ENCODE measurements around the gene IZUMO4.

Gene IZUMO4

DNA sequence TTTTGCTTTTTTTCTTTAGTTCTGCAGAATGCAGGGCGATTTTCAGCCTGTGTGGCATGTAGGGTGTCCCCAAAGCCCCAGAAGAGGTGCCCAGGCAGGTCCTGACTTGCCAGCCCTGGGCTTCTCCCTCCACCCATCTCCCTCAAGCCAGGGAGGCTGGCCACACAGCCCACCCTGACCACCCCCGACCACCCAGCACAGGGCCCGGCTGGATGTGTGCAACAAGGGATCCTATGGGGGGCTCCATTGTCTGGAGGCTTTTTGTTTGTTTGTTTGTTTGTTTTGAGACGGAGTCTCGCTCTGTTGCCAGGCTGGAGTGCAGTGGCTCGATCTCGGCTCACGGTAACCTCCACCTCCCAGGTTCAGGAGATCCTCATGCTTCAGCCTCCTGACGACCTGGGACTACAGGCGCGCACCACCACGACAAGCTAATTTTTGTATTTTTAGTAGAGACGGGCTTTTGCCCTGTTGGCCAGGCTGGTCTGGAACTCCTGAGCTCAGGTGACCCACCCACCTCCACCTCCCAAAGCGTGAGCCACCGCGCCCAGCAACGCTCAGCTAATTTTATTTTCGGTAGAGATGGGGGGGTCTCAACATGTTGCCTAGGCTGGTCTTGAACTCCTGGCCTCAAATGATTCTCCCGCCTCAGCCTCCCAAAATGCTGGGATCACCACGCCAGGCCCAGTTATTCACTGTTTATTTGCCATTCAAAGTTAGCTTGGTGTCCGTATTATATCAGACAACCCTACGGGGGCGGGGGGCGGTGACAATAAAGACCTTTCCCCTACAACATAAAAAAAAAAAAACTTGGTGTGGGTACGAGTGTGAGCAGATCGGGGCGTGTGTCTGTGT is 37.9 kb upstream of the IZUMO4 start:
- Histone ChIP-seq H3K36me3 (ENCODE audit: control insufficient read depth, insufficient read depth, low read length) (no peaks in the 10 kb centered on the region), H3K27me3 (replicated peaks; ENCODE audit: control insufficient read depth, insufficient read depth, low read length) (no peaks in the 10 kb centered on the region; the same call in 1 of the 2 replicates), H3K4me3 (replicated peaks; ENCODE audit: low read depth, low read length) (no peak overlapping the region)
- TF ChIP-seq, protein P1, sequence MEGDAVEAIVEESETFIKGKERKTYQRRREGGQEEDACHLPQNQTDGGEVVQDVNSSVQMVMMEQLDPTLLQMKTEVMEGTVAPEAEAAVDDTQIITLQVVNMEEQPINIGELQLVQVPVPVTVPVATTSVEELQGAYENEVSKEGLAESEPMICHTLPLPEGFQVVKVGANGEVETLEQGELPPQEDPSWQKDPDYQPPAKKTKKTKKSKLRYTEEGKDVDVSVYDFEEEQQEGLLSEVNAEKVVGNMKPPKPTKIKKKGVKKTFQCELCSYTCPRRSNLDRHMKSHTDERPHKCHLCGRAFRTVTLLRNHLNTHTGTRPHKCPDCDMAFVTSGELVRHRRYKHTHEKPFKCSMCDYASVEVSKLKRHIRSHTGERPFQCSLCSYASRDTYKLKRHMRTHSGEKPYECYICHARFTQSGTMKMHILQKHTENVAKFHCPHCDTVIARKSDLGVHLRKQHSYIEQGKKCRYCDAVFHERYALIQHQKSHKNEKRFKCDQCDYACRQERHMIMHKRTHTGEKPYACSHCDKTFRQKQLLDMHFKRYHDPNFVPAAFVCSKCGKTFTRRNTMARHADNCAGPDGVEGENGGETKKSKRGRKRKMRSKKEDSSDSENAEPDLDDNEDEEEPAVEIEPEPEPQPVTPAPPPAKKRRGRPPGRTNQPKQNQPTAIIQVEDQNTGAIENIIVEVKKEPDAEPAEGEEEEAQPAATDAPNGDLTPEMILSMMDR (IDR thresholded peaks at IDR 0.05; ENCODE audit: insufficient read depth, low read length, poor library complexity, severe bottlenecking) = no peak
- no peak for DNase-seq (ENCODE audit: extremely low read depth, insufficient read length)

DNA sequence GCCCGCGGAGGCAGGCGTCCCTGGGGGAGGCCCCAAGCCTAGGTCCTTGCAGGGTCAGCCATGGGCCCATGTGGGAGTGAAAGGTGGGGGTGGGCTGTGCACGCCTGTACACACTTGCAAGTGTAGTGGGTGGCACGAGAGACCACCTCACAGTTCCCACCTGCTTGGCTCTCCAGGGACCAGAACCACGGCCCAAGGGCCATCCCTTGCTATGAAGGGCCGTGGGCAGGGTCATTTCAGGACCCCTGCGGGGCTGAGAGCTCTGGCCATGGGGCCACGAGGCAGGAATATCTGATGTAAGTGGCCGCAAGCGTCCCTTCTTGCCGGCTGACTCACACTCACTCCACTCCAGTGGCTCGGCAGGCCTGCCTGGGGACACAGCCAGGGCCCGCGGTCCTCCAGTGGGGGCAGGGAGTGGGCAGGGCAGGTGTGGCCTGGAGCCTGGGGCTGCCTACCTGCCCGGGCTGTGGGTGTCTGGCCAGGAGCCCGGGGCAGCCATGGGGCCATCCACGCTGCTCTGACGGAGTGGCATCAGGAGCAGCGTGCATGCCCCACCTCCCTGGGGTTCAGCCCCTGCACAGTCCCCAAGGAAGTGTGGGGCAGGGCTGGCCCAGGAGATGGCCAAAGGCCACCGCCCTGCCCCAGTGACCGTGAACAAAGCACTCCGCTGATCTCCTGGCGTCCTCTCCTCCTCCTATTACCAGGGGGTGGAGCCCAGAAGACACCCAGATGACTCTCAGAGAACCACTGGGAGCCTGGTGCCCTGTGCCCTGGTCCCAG is 37.1 kb upstream of the IZUMO4 start:
- no peak for DNase-seq (ENCODE audit: extremely low read depth, insufficient read length)
- H3K4me3 ChIP-seq (replicated peaks; ENCODE audit: low read depth, low read length) = peak overlapping the region; percentile 67; the same call in 1 of the 2 replicates
- TF ChIP-seq, protein P1 (IDR thresholded peaks at IDR 0.05; ENCODE audit: insufficient read depth, low read length, poor library complexity, severe bottlenecking) = no peak

DNA sequence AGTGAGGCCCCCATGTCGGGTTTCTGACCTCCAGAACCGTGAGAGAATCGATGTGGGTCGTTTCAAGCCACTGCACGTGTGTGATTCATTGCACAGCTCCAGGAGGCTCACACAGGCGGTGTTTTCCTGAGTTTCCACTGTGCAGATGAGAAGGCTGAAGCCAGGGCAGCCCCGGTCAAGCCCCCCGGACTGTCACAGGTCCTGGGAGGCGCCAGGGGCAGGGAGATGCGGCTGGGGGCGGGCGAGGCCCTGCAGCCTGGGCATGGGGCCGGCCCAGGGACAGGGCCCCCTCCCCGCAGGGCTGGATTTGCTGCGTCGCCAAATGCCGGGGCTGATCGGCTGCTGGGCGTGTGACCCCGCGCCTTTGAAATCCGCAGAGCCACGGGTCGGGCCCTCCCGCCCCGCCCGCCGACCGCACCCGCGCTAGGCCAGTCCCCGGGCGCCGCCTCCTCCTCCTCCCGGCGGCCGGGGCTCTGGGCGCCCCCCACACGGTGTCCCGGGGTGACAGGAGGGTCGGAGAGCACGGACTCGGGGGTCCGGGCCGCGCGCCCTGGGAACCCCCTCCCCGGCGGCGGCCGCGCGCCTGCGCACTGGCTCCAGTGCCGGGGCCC is 35.7 kb upstream of the IZUMO4 start:
- TF ChIP-seq, protein P1 (IDR thresholded peaks at IDR 0.05; ENCODE audit: insufficient read depth, low read length, poor library complexity, severe bottlenecking) = no peak

More for the DNA sequence above, 37.1 kb upstream of the IZUMO4 start:
- Histone ChIP-seq H3K27me3 (replicated peaks; ENCODE audit: control insufficient read depth, insufficient read depth, low read length) (no peaks in the 10 kb centered on the region; the same call in 1 of the 2 replicates), H3K36me3 (ENCODE audit: control insufficient read depth, insufficient read depth, low read length) (no peaks in the 10 kb centered on the region)

DNA sequence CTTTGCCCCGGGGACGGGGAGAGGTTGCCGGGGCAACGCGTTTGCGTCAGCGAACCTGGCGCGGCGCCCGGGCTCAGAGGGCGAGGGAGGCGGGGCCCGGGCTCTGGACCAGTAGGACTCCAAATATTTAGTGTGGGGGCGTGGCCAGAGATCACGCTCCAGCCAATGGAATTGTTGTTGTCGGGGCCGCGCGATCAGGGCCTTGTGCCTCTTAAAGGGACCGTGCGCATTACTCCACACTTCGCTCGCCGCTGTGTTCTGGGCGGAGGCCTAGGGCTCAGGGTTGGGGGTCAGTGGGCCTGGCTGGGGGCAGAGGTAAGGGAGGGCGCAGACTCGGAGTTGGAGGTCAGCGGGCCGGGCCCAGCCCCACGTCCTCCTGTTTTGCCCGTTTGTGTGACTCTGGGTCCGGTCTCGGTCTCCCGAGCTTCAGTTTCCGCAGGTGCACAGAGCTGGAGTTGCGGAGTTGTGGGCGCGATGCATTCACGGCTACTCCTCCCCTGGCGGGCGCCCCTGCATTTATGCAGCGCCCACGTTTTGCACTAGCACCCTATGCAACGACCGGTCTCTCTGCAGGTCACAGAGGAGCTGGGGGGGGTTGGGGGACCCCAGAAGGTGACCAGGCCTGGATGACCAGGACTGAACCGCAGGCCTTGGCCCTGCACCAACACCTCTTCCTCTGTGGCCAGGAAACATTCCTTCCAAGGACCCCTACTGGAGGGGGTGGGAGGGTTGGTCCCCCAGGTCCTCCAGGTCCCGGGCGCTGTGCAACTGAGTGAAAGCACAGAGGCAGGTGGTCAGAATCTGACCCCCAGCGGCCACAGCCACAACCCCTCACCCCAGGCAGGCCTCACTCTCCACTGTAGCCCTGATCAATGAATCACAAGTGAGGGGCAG is 35.0 kb upstream of the IZUMO4 start:
- peak; percentile 98 for DNase-seq (ENCODE audit: extremely low read depth, insufficient read length)
- Histone ChIP-seq H3K27me3 (replicated peaks; ENCODE audit: control insufficient read depth, insufficient read depth, low read length) (no peaks in the 10 kb centered on the region; the same call in 1 of the 2 replicates), H3K36me3 (ENCODE audit: control insufficient read depth, insufficient read depth, low read length) (no peaks in the 10 kb centered on the region), H3K4me3 (replicated peaks; ENCODE audit: low read depth, low read length) (peak overlapping the region; percentile 67)
- TF ChIP-seq, protein P1 (IDR thresholded peaks at IDR 0.05; ENCODE audit: insufficient read depth, low read length, poor library complexity, severe bottlenecking) = peak; percentile 5

More for the DNA sequence above, 35.7 kb upstream of the IZUMO4 start:
- H3K36me3 ChIP-seq (ENCODE audit: control insufficient read depth, insufficient read depth, low read length) = no peaks in the 10 kb centered on the region
- no peaks in the 10 kb centered on the region; the same call in 1 of the 2 replicates for H3K27me3 ChIP-seq (replicated peaks; ENCODE audit: control insufficient read depth, insufficient read depth, low read length)
- no peak for DNase-seq (ENCODE audit: extremely low read depth, insufficient read length)
- H3K4me3 ChIP-seq (replicated peaks; ENCODE audit: low read depth, low read length) = peak overlapping the region; percentile 67

DNA sequence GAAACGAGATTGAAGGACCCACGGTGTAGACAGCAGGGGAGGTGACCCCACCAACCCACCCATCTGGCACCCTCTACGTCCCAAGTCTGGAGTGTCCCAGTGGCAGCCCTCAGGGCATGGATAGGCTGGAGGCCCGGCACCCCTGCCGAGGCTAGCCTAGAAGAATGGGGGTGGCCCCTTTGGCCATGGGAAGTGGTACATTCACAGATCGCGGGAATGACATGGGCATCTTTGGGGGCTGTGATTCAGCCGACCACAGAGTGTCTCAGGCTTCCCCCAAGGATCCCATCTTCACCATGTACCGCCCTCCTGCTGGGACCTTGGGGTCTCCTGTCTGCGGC is 34.4 kb upstream of the IZUMO4 start:
- TF ChIP-seq, protein P1 (IDR thresholded peaks at IDR 0.05; ENCODE audit: insufficient read depth, low read length, poor library complexity, severe bottlenecking) = no peak
- peak overlapping the region; percentile 60 for H3K4me3 ChIP-seq (replicated peaks; ENCODE audit: low read depth, low read length)
- DNase-seq (ENCODE audit: extremely low read depth, insufficient read length) = no peak
- H3K36me3 ChIP-seq (ENCODE audit: control insufficient read depth, insufficient read depth, low read length) = no peaks in the 10 kb centered on the region
- H3K27me3 ChIP-seq (replicated peaks; ENCODE audit: control insufficient read depth, insufficient read depth, low read length) = no peaks in the 10 kb centered on the region; the same call in 1 of the 2 replicates

Data from GM06990 (cell line).